Endothelial cell (in vitro differentiated cells): ENCODE data around the gene PC. TPM values are rescaled to one million over a fixed set of nuclear protein-coding genes. Genes with fewer than 3 reads are reported as not detected.

Source experiments
- DNase-seq: peaks from one replicate; pipeline ENCODE4 v3.0.0; 2021; ENCODE audit warnings: low spot score
- H3K27ac Mint-ChIP-seq: one replicate; pipeline ENCODE4 v1.8.0; 2021; ENCODE audit warnings: mixed read lengths, inconsistent platforms; ENCODE audit not compliant: unreplicated experiment
- H3K27me3 Mint-ChIP-seq: one replicate; pipeline ENCODE4 v1.8.0; 2021; ENCODE audit warnings: mild to moderate bottlenecking, moderate library complexity, mixed read lengths, inconsistent platforms; ENCODE audit not compliant: unreplicated experiment
- H3K36me3 Mint-ChIP-seq: one replicate; pipeline ENCODE4 v1.8.0; 2021; ENCODE audit warnings: mild to moderate bottlenecking, low read depth, mixed read lengths, inconsistent platforms; ENCODE audit not compliant: unreplicated experiment
- H3K4me1 Mint-ChIP-seq: one replicate; pipeline ENCODE4 v1.8.0; 2021; ENCODE audit warnings: mild to moderate bottlenecking, mixed read lengths, inconsistent platforms; ENCODE audit not compliant: unreplicated experiment
- H3K4me3 Mint-ChIP-seq: one replicate; pipeline ENCODE4 v1.8.0; 2021; ENCODE audit warnings: mild to moderate bottlenecking, mixed read lengths, inconsistent platforms; ENCODE audit not compliant: unreplicated experiment
- H3K9me3 Mint-ChIP-seq: one replicate; pipeline ENCODE4 v1.8.0; 2021; ENCODE audit warnings: mixed read lengths, inconsistent platforms; ENCODE audit not compliant: unreplicated experiment
- CTCF ChIP-seq: fragments of 200-600 bp; sonication (generic); IDR thresholded peaks from one replicate; pipeline ENCODE4 v1.5.0; 2021; ENCODE audit warnings: antibody characterized with exemption; ENCODE audit not compliant: unreplicated experiment
- total RNA-seq: library from RNA; stranded (reverse); fragmentation: NEBNext Ultra II Directional; extraction: Animal tissue kit (Norgen Biotek cat#: 25700); gene quantifications from one replicate; pipeline ENCODE4 v1.2.1, GENCODE V29; 2021; ENCODE audit not compliant: unreplicated experiment

Gene PC
- total RNA-seq, 1 donor from 2014 or later: 5.8 TPM

DNA sequence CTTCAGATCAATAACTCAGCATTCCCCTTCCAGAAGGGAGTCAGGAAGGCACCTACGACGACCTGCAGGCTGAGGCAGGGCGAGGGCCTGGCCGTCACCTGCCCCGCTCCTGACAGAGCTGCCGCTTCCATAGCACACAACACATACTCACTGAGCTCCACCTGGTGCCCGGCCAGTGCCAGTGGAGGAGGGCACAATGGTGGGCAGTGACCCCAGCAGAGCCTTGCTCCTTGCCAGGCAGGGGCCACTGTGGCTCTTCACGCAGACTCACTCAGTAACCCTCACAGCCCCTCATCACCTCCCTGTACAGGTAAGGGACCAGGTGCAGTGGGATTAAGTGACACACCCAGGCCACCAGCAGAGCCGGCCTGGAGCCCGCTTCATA, 76.7 kb downstream of the PC start:
- Mint-ChIP-seq H3K4me1 (peaks cover 7% of the 10 kb centered on the region), H3K27me3 (peaks cover 9% of the 10 kb centered on the region), H3K36me3 (no peaks in the 10 kb centered on the region), H3K9me3 (no peaks in the 10 kb centered on the region), H3K27ac (no peak overlapping the region), H3K4me3 (no peak overlapping the region)
- TF ChIP-seq CTCF: no peak
- DNase-seq: no peak

DNA sequence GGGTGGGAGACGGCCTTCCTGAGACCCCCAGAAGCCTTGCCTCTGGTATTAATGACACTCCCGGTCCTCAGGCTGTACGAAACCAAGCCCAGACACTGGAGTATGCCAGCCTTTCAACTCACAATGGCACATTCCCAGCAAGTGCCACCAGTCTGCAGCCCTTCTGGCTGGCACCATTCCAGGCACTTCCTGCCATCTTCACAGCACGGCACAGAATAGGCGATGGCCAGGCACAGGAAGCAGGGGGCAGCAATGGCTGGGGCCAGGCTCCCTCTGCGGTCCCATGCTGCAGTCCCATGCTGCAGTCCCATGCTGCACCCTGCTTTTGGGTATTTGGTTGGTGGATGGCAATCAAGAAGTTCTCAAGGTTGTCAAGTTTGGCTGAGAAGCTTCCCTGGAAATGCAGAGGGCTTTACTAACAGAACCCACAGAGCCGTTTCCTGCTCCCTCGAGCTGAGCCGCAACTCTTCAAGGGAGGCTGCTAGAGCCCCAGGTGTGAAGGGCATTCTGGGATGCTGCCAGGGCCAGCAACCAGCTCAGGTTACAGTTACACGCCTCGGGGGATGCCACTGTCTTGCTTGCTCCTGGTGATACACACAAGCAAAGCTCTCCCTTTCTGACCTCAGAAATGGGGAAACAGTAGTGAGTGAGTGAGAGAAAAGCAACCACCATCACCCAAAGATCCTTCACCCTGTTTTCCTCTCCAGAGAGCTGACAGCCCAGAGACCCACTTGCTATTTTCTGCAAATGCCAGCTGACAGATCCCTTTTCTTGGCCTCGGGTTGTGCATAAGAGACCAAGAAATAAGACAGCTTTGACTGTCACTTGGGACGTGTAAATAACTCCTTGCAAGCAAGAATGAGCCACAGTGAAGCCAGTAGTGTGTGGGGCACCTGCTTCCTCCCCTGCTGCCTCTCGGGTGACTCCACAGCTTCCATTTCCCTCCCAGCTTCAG, 77.4 kb downstream of the PC start:
- Mint-ChIP-seq H3K9me3 (no peaks in the 10 kb centered on the region), H3K27me3 (peaks cover 9% of the 10 kb centered on the region), H3K4me1 (peaks cover 7% of the 10 kb centered on the region), H3K36me3 (no peaks in the 10 kb centered on the region), H3K4me3 (no peak overlapping the region), H3K27ac (no peak overlapping the region)
- no peak for TF ChIP-seq CTCF
- DNase-seq: no peak

DNA sequence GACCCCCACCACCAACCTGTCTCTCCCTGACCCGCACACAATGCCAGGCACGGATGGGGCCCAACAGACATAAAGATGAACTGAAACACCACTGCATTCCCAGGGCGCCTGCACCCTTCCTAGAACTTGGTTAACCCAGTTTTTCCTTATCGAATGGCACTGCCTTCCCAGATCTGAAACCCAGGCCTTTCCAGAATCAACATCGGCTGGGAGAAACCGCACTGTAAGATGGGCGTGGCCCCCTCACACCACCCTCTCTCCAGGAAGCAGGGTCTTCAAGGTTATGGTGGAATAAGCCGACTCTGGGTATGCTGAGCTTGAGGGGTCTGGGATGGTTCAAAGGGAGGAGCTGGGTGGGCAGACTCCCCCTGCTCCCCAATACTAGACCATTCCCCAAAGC, 78.2 kb downstream of the PC start:
- Mint-ChIP-seq H3K9me3 (no peaks in the 10 kb centered on the region), H3K27me3 (peaks cover 8% of the 10 kb centered on the region), H3K36me3 (no peaks in the 10 kb centered on the region), H3K27ac (no peak overlapping the region), H3K4me3 (no peak overlapping the region), H3K4me1 (peaks cover 10% of the 10 kb centered on the region)
- DNase-seq: no peak
- no peak for TF ChIP-seq CTCF

GRCh38 chr11:66879583-66879982, 78.6 kb downstream of the PC start:
- no peak for TF ChIP-seq CTCF
- DNase-seq: no peak
- peaks cover 14% of the 10 kb centered on the region for H3K4me1 Mint-ChIP-seq
- no peaks in the 10 kb centered on the region for H3K36me3 Mint-ChIP-seq
- H3K4me3 Mint-ChIP-seq: no peak overlapping the region
- no peaks in the 10 kb centered on the region for H3K9me3 Mint-ChIP-seq
- no peak overlapping the region for H3K27ac Mint-ChIP-seq
- H3K27me3 Mint-ChIP-seq: peaks cover 9% of the 10 kb centered on the region

- Mint-ChIP-seq H3K4me1 (peaks cover 18% of the 10 kb centered on the region), H3K27ac (no peak overlapping the region), H3K27me3 (peaks cover 10% of the 10 kb centered on the region), H3K36me3 (no peaks in the 10 kb centered on the region), H3K4me3 (no peak overlapping the region), H3K9me3 (no peaks in the 10 kb centered on the region)
- TF ChIP-seq CTCF: no peak
- DNase-seq: no peak
These were observed 79.2 kb downstream of the PC start for GRCh38 chr11:66879000-66879399.
